ENCODE data around the gene GRK5. TPM values are rescaled to one million over a fixed set of nuclear protein-coding genes. Genes with fewer than 3 reads are reported as not detected.

Gene GRK5
- total RNA-seq, 1 donor, result 1.8 TPM

- H3K4me1 ChIP-seq (ENCODE audit: insufficient read depth, low read length), result peaks cover 28% of the 10 kb centered on the region
- no peak for TF ChIP-seq CTCF (IDR thresholded peaks at IDR 0.05; ENCODE audit: extremely low read depth, low read depth, low read length)
- no peak overlapping the region for H3K27ac ChIP-seq (ENCODE audit: low read depth, low read length)
- H2AFZ ChIP-seq (ENCODE audit: low read length), result no peak overlapping the region
- no peak overlapping the region for H3K4me3 ChIP-seq (ENCODE audit: insufficient read depth, low read length)
- no peaks in the 10 kb centered on the region for H3K27me3 ChIP-seq (ENCODE audit: insufficient read depth, low read length)
- peak; percentile 3 for DNase-seq (ENCODE audit: insufficient read length, low spot score, missing footprints)
- no peaks in the 10 kb centered on the region for H3K9me3 ChIP-seq (ENCODE audit: low read depth, low read length)
- no peak overlapping the region for H3K4me2 ChIP-seq (ENCODE audit: insufficient read depth, low read length)
- no peaks in the 10 kb centered on the region for H3K79me2 ChIP-seq (ENCODE audit: insufficient read depth, low read length)
- no peaks in the 10 kb centered on the region for H3K36me3 ChIP-seq (ENCODE audit: insufficient read depth, low read length)
- H4K20me1 ChIP-seq (ENCODE audit: insufficient read depth, low read length), result no peaks in the 10 kb centered on the region
Observed at GRCh38 chr10:119497243-119497642, 289.9 kb downstream of the GRK5 start.

- peak overlapping the region; percentile 54 for H3K27ac ChIP-seq (ENCODE audit: low read depth, low read length)
- H3K4me2 ChIP-seq (ENCODE audit: insufficient read depth, low read length), result peak overlapping the region; percentile 29
- H3K79me2 ChIP-seq (ENCODE audit: insufficient read depth, low read length), result no peaks in the 10 kb centered on the region
- no peak for TF ChIP-seq CTCF (IDR thresholded peaks at IDR 0.05; ENCODE audit: extremely low read depth, low read depth, low read length)
- H3K27me3 ChIP-seq (ENCODE audit: insufficient read depth, low read length), result no peaks in the 10 kb centered on the region
- H2AFZ ChIP-seq (ENCODE audit: low read length), result no peak overlapping the region
- no peaks in the 10 kb centered on the region for H4K20me1 ChIP-seq (ENCODE audit: insufficient read depth, low read length)
- H3K4me3 ChIP-seq (ENCODE audit: insufficient read depth, low read length), result no peak overlapping the region
- peaks cover 28% of the 10 kb centered on the region for H3K4me1 ChIP-seq (ENCODE audit: insufficient read depth, low read length)
- DNase-seq (ENCODE audit: insufficient read length, low spot score, missing footprints), result no peak
- no peaks in the 10 kb centered on the region for H3K36me3 ChIP-seq (ENCODE audit: insufficient read depth, low read length)
- H3K9me3 ChIP-seq (ENCODE audit: low read depth, low read length), result no peaks in the 10 kb centered on the region
Observed at GRCh38 chr10:119498889-119499676, 291.7 kb downstream of the GRK5 start.

- Histone ChIP-seq H3K36me3 (ENCODE audit: insufficient read depth, low read length) (peaks cover 1% of the 10 kb centered on the region), H3K4me1 (ENCODE audit: insufficient read depth, low read length) (peaks cover 25% of the 10 kb centered on the region), H3K4me2 (ENCODE audit: insufficient read depth, low read length) (peak overlapping the region; percentile 29), H4K20me1 (ENCODE audit: insufficient read depth, low read length) (no peaks in the 10 kb centered on the region), H3K27me3 (ENCODE audit: insufficient read depth, low read length) (no peaks in the 10 kb centered on the region), H2AFZ (ENCODE audit: low read length) (no peak overlapping the region), H3K9me3 (ENCODE audit: low read depth, low read length) (no peaks in the 10 kb centered on the region), H3K4me3 (ENCODE audit: insufficient read depth, low read length) (no peak overlapping the region), H3K27ac (ENCODE audit: low read depth, low read length) (no peak overlapping the region), H3K79me2 (ENCODE audit: insufficient read depth, low read length) (no peaks in the 10 kb centered on the region)
- no peak for DNase-seq (ENCODE audit: insufficient read length, low spot score, missing footprints)
- no peak for TF ChIP-seq CTCF (IDR thresholded peaks at IDR 0.05; ENCODE audit: extremely low read depth, low read depth, low read length)
Observed at GRCh38 chr10:119499677-119500002, 292.3 kb downstream of the GRK5 start.

GRCh38 chr10:119500123-119500795, 292.9 kb downstream of the GRK5 start:
- peak; percentile 13 for DNase-seq (ENCODE audit: insufficient read length, low spot score, missing footprints)
- no peaks in the 10 kb centered on the region for H3K79me2 ChIP-seq (ENCODE audit: insufficient read depth, low read length)
- no peak overlapping the region for H3K27ac ChIP-seq (ENCODE audit: low read depth, low read length)
- TF ChIP-seq CTCF (IDR thresholded peaks at IDR 0.05; ENCODE audit: extremely low read depth, low read depth, low read length), result no peak
- no peaks in the 10 kb centered on the region for H4K20me1 ChIP-seq (ENCODE audit: insufficient read depth, low read length)
- H3K36me3 ChIP-seq (ENCODE audit: insufficient read depth, low read length), result peaks cover 6% of the 10 kb centered on the region
- H3K27me3 ChIP-seq (ENCODE audit: insufficient read depth, low read length), result no peaks in the 10 kb centered on the region
- no peak overlapping the region for H2AFZ ChIP-seq (ENCODE audit: low read length)
- H3K9me3 ChIP-seq (ENCODE audit: low read depth, low read length), result no peaks in the 10 kb centered on the region
- H3K4me3 ChIP-seq (ENCODE audit: insufficient read depth, low read length), result no peak overlapping the region
- H3K4me1 ChIP-seq (ENCODE audit: insufficient read depth, low read length), result peaks cover 18% of the 10 kb centered on the region
- H3K4me2 ChIP-seq (ENCODE audit: insufficient read depth, low read length), result no peak overlapping the region
